C1 segment of cervical spinal cord (tissue), 14 donors: ENCODE measurements around the gene ZBED6.

Experiments
- DNase-seq, 14 donors: peaks; one replicate each; lab custom pipeline; 2025; lab: John Stamatoyannopoulos, UW

The ZBED6 gene

DNA sequence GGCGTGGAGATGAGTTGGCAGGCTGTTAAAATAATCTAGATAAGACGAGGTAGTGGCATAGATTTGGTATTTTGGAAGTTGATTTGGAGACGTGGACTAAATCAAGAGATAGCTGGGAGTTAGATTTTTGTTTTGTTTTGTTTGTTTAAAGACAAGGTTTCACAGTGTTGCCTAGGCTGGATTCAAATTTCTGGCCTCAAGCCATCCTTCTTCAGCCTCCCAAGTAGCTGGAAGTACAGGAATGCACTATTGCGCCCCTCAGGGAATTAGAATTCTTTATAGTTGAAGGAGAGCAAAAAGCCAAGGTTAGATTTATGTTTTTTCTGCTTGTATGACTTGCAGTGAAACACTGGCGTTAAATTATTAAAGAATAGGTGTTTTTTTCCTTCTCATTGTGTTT, 43.7 kb downstream of the ZBED6 start:
- no peak for DNase-seq

DNA sequence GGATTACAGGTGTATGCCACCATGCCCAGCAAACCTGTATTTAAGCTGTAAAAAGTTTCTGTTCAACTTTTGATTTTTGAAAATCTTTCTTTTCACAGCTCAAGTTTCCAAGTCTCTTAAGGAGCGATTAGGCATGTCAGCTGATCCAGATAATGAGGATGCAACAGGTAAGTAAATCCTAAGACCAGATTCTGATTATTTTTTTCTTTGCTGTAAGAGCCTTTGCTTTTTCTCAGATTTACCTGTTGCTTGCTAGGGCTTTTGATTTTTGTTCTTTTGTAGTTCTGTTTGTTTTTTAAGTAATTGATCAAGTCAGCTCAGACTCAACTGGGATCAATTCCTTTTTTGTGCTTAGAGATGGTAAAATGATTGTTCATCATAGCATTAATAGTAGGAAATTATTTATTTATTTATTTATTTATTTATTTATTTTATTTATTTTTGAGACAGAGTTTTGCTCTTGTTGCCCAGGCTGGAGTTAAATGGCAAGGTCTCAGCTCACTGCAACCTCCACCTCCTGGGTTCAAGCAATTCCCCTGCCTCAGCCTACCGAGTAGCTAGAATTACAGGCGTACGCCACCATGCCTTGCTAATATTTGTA, 44.9 kb downstream of the ZBED6 start:
- DNase-seq, result no peak

DNA sequence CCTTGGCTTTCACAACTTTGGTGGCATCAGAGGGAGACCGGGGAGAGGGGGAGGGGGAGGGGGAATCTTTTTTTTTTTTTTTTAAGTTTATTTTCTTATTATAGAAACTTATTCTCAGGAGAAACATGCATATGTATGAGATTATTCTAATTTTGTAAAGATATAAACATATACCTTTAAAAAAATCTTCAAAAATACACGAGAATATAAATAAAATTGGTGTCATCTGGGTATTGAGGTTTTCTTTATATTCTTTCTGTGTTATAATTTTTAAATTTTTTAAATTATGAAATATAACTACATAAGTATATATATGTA, 47.1 kb downstream of the ZBED6 start:
- DNase-seq, result no peak

DNA sequence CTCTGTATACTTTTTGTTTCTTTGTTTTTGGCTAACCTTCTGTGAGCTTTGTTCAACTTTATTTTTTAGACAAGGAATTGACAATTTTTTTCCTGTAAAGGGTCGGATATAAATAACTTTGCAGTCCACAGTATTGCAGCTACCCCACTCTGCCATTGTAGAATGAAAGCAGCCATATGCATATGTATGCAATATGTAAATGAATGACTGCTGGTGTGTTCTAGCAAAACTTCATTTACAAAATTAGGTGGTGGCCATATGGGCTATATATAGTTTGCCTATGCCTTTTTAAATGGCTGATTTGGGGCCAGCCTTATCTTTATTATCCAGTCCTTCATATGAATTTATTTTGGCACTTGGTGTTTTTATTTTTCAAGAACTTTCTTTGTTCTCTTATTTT, 48.0 kb downstream of the ZBED6 start:
- DNase-seq, result no peak
